Gastrocnemius medialis (tissue), 4 donors: ENCODE results near the gene SYT1.

Experiments used
- CTCF ChIP-seq, 5 experiments: fragments of 450-650 bp in 3 of 5; fragments of 200-600 bp in 2 of 5; sonication (generic) in 2 of 5; IDR thresholded peaks in 4 of 5; conservative IDR thresholded peaks in 1 of 5; 1 replicate in 4 of 5; 2 replicates in 1 of 5; pipeline ENCODE4 v1.5.1; 2016 to 2019; ENCODE audit warnings: antibody characterized with exemption in 5 of 5, mild to moderate bottlenecking in 3 of 5, moderate library complexity in 3 of 5
- POLR2A ChIP-seq, 2 donors: fragments of 450-650 bp; IDR thresholded peaks; one replicate each; pipeline ENCODE4 v1.6.1; 2017; ENCODE audit warnings: antibody characterized with exemption in 2 of 2, mild to moderate bottlenecking in 2 of 2, moderate library complexity in 2 of 2

- TF ChIP-seq CTCF (IDR thresholded peaks at IDR 0.05 in 4 of 5, conservative IDR thresholded peaks at IDR 0.05 in 1 of 5): no peak
- TF ChIP-seq POLR2A (IDR thresholded peaks at IDR 0.05): no peak
Observed at GRCh38 chr12:79453820-79454219, 589.2 kb downstream of the SYT1 start.
